Astrocyte of the cerebellum (primary cell): ENCODE data around the gene GMCL1.

ENCODE experiments used
- DNase-seq: peaks from one replicate; pipeline ENCODE4 v3.0.0-alpha.2; 2011; ENCODE audit warnings: low read depth
- H3K4me3 ChIP-seq: 2 replicates; pipeline ENCODE4 v1.5.1; 2011; ENCODE audit warnings: mild to moderate bottlenecking, low read depth, low read length, moderate library complexity
- CTCF ChIP-seq: IDR thresholded peaks from 2 replicates; pipeline ENCODE4 v1.5.1; 2012; ENCODE audit warnings: low read length, low read depth, moderate library complexity, mild to moderate bottlenecking; ENCODE audit errors: missing control alignments
- in situ Hi-C: cut with HindIII; loops from 2 replicates; pipeline ENCODE4 v1.10.0; 2017; ENCODE audit warnings: low sequenced_read_pairs

GMCL1 gene

GRCh38 chr2:69829256-69830044 is at the start of gene GMCL1:
GMCL1 (plus strand) TSS chr2:69829660; CDS start chr2:69829893, 233 bp downstream.
- in situ Hi-C loops, result no loop called here
- no peak for TF ChIP-seq CTCF
- peak within 1 kb of the TSS; percentile 73 for H3K4me3 ChIP-seq

GRCh38 chr2:69780921-69781320 is 48.5 kb upstream of the GMCL1 start:
- no peak overlapping the region for H3K4me3 ChIP-seq
- in situ Hi-C loops, result no loop called here
- TF ChIP-seq CTCF, result no peak
- DNase-seq, result no peak

More at GRCh38 chr2:69829256-69830044, at the start of gene GMCL1:
- peak; percentile 86 for DNase-seq

GRCh38 chr2:69781321-69782248 is 47.9 kb upstream of the GMCL1 start:
- TF ChIP-seq CTCF, result no peak
- H3K4me3 ChIP-seq, result no peak overlapping the region
- in situ Hi-C loops, result no loop called here
- DNase-seq, result no peak

- no peak overlapping the region for H3K4me3 ChIP-seq
- no peak for DNase-seq
- no peak for TF ChIP-seq CTCF
- in situ Hi-C loops, result no loop called here
Measured at GRCh38 chr2:69784228-69784627, 45.2 kb upstream of the GMCL1 start.

GRCh38 chr2:69785358-69785757 is 44.1 kb upstream of the GMCL1 start:
- no peak overlapping the region for H3K4me3 ChIP-seq
- TF ChIP-seq CTCF, result no peak
- in situ Hi-C loops, result no loop called here
- no peak for DNase-seq

- DNase-seq, result no peak
- in situ Hi-C loops, result no loop called here
- no peak for TF ChIP-seq CTCF
- no peak overlapping the region for H3K4me3 ChIP-seq
Measured at GRCh38 chr2:69786052-69786560, 43.4 kb upstream of the GMCL1 start.
